Mesendoderm (in vitro differentiated cells): ENCODE data around the gene CEP85.

ENCODE experiments used
- DNase-seq: peaks from one replicate; pipeline ENCODE4 v3.0.0; 2013
- H2AK5ac ChIP-seq: 2 replicates; pipeline ENCODE4 v1.6.1; 2013; ENCODE audit warnings: low read length, inconsistent platforms
- H2BK120ac ChIP-seq: 2 replicates; pipeline ENCODE4 v1.6.1; 2013; ENCODE audit warnings: low read depth, mild to moderate bottlenecking, low read length, moderate library complexity, mixed read lengths
- H2BK15ac ChIP-seq: replicated peaks from 2 replicates; pipeline ENCODE4 v1.6.1; 2013; ENCODE audit warnings: low read depth, mild to moderate bottlenecking, moderate library complexity
- H2BK5ac ChIP-seq: 2 replicates; pipeline ENCODE4 v1.6.1; 2013; ENCODE audit warnings: low read length, inconsistent platforms
- H3K18ac ChIP-seq: 2 replicates; pipeline ENCODE4 v1.6.1; 2013; ENCODE audit warnings: mild to moderate bottlenecking, low read length, mixed read lengths
- H3K23ac ChIP-seq: one replicate; pipeline ENCODE4 v1.6.1; 2013; ENCODE audit warnings: low read length
- H3K27ac ChIP-seq: 2 replicates; pipeline ENCODE4 v1.5.1; 2013; ENCODE audit warnings: low read depth, mild to moderate bottlenecking, inconsistent platforms, low read length, moderate library complexity
- H3K27me3 ChIP-seq: 2 replicates; pipeline ENCODE4 v1.6.1; 2013; ENCODE audit warnings: low read length, control low read depth, mild to moderate bottlenecking, inconsistent platforms; ENCODE audit not compliant: insufficient read depth, poor library complexity
- H3K36me3 ChIP-seq: 2 replicates; pipeline ENCODE4 v1.6.1; 2013; ENCODE audit warnings: low read length, inconsistent platforms; ENCODE audit not compliant: control insufficient read depth, insufficient read depth
- H3K4ac ChIP-seq: one replicate; pipeline ENCODE4 v1.6.1; 2013; ENCODE audit warnings: low read depth, mild to moderate bottlenecking, low read length, moderate library complexity
- H3K4me1 ChIP-seq: 2 replicates; pipeline ENCODE4 v1.6.1; 2013; ENCODE audit warnings: low read depth, low read length, inconsistent platforms; ENCODE audit not compliant: control insufficient read depth
- H3K4me2 ChIP-seq: 2 replicates; pipeline ENCODE4 v1.6.1; 2013; ENCODE audit warnings: low read length
- H3K4me3 ChIP-seq: 2 replicates; pipeline ENCODE4 v1.5.1; 2013; ENCODE audit warnings: mild to moderate bottlenecking, low read length
- H3K56ac ChIP-seq: one replicate; pipeline ENCODE4 v1.6.1; 2013; ENCODE audit warnings: low read length
- H3K79me1 ChIP-seq: 2 replicates; pipeline ENCODE4 v1.6.1; 2013; ENCODE audit warnings: low read length, inconsistent platforms
- H3K79me2 ChIP-seq: 2 replicates; pipeline ENCODE4 v1.6.1; 2013; ENCODE audit warnings: mild to moderate bottlenecking, low read length; ENCODE audit not compliant: control insufficient read depth, insufficient read depth
- H3K9ac ChIP-seq: 2 replicates; pipeline ENCODE4 v1.6.1; 2013; ENCODE audit warnings: low read length, inconsistent platforms
- H4K5ac ChIP-seq: one replicate; pipeline ENCODE4 v1.6.1; 2013; ENCODE audit warnings: low read length
- H4K8ac ChIP-seq: one replicate; pipeline ENCODE4 v1.6.1; 2013; ENCODE audit warnings: low read depth, mild to moderate bottlenecking, control low read depth, low read length, moderate library complexity
- WGBS: extraction: QIAGEN DNeasy Blood & Tissue Kit; methylation state at CpG from one replicate; pipeline ENCODE4 v1.1.7; 2013; ENCODE audit warnings: low lambda C conversion rate, missing lambda C conversion rate; ENCODE audit not compliant: insufficient coverage; ENCODE audit errors: extremely low coverage; 5-methylcytosine and 5-hydroxymethylcytosine counted together

The CEP85 gene

DNA sequence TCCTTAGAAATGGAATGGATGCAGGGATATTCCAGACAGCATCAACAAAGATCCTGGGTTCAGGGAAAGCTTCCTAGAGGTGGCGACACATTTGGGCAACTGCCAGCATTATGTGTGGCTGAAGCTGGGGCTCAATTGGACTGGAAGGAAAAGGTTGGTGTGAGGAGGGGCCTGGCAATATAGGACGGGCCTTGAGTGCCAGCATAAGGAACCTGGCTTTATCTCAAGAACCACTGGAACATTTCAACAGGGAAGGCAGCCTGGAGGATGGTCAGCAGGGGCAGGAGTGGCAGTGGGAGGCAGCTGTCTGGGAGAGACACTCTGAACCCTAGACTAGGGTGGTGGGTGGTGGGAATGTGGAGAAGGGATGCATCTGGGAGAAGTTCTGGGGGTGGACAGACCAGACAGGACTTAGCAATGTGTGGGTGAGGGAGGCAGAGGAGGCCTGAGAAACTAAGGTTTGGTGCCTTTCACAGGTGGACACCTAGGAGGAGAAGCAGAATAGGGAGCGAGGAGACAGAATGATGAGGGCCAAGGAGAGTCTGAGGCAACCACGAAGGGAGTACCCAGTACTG, 49.4 kb downstream of the CEP85 start:
- Histone ChIP-seq H3K18ac (no peak overlapping the region), H2BK5ac (no peak overlapping the region), H3K4me1 (peaks cover 13% of the 10 kb centered on the region), H2BK15ac (no peak overlapping the region), H3K27ac (no peak overlapping the region), H3K79me1 (peaks cover 1% of the 10 kb centered on the region), H3K36me3 (no peaks in the 10 kb centered on the region), H3K27me3 (no peaks in the 10 kb centered on the region), H2AK5ac (no peak overlapping the region), H3K9ac (no peak overlapping the region), H3K4me2 (no peak overlapping the region), H3K23ac (no peak overlapping the region), H3K4ac (no peak overlapping the region), H4K8ac (no peak overlapping the region), H3K4me3 (no peak overlapping the region), H3K56ac (no peak overlapping the region), H4K5ac (no peak overlapping the region), H2BK120ac (no peak overlapping the region), H3K79me2 (no peaks in the 10 kb centered on the region)
- DNase-seq: no peak
- WGBS: no CpG with 5 or more reads among the region's 4 CpGs

DNA sequence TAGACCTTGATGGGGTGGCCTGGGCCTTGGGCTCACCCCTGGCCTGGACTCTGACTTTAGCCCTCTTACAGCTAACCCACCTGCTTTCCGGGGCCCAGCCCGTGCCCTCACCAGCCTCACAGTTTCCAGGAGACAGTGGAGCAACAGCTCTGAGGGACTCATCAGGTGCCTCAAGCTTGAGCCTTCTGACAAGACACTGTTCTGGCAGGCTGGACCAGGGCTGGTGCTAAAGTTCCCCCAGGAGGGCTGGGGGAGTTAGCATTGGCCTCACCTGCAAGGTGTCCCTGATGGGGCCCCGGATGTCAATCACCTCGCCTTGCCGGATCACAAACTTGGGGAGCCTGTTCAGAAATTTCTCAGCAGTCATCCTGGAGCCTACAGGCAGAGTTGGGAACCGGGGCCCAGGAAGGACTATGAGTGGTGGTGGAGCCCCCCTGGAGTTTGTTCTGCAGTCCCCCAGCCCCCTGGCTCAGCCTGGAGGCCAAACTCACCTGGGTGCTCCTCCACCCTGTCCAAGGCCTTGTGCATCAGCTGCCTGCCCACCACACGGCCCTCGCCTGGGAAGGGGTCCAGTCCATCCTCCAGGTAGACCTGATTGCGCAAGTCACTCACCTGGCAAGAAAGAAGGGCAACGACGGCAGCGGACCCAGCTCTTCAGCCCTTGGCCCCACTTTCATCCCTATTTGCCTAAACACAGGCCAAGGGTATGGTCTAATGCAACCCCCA, 50.0 kb downstream of the CEP85 start:
- Histone ChIP-seq H3K23ac (no peak overlapping the region), H3K4me2 (no peak overlapping the region), H2BK5ac (no peak overlapping the region), H3K79me2 (no peaks in the 10 kb centered on the region), H3K79me1 (peaks cover 1% of the 10 kb centered on the region), H3K56ac (no peak overlapping the region), H3K4me1 (peaks cover 13% of the 10 kb centered on the region), H3K4ac (no peak overlapping the region), H4K8ac (no peak overlapping the region), H3K27ac (no peak overlapping the region), H3K9ac (no peak overlapping the region), H3K27me3 (no peaks in the 10 kb centered on the region), H4K5ac (no peak overlapping the region), H2AK5ac (no peak overlapping the region), H2BK120ac (no peak overlapping the region), H3K4me3 (no peak overlapping the region), H2BK15ac (no peak overlapping the region), H3K36me3 (no peaks in the 10 kb centered on the region), H3K18ac (no peak overlapping the region)
- no CpG with 5 or more reads among the region's 12 CpGs for WGBS
- no peak for DNase-seq

DNA sequence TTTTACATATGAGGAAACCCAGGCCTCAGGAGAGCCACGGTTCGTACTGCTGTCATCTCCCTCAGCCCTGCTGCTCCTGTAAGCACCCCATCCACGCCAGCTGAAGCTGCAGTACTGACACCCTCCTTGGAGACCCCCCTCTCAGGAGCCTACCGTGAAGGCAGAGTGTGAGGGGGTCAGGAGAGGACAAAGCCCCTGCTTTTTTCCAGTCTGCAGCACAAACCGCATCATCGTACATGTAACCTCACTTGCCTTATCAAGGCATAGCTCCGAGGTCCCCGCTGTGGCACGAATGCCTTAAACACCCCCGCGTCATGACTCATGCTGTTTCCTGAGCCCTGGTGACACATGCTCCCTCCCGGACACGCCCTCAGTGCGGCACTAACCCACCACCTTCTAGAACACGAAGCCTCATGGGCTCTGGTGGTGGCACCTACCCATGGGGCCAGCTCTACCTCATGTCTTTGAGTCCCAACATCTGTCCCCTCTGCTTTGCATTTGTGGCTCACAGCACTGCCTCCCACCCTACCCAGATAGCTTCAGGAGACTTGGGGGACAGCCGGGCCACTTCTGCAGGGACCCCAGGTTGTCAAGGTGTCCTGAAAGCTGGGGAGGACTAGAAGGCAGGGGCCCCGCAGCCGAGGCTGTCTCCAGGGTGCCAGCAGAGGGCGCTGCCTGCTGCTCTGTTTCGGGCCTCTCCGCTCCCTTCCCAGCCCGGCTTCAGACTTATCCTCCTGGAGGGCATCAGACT, 50.8 kb downstream of the CEP85 start:
- peak; percentile 82 for DNase-seq
- no CpG with 5 or more reads among the region's 22 CpGs for WGBS

DNA sequence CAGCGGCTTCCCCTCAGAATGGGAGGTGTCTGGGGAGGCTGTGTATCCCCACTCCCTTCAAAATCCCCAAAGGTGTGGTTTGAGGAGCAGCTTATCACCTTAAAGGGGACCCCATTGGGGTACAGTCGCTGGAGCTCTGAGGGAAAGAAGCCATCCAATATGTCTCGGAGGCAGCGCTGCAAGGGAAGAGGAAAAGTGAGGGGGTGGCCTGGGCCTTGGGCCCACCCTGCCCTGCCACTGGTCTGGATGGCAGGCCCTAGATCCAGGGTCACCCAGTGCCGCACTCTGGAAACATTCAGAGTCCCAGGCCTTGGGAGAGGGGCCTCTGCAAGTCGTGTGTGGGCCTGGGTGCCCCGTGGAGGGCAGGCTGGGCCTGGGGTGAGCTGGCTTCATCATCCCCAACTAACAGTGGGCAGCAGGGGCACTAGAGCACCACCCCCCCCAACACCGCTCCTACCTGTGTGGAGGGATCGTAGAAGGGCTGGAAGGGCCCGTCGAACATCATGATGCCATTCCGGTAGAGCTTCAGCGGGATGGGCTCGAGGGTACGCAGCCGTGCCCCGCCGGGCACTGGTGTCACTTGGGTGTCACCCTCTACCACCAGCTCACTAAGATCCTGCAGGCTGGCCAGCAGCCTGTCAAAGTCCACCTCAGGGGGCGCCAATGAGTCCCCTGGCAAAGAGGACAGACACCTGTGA, 51.5 kb downstream of the CEP85 start:
- H4K8ac ChIP-seq: no peak overlapping the region
- no peak overlapping the region for H3K23ac ChIP-seq
- WGBS: no CpG with 5 or more reads among the region's 19 CpGs
- peak; percentile 90 for DNase-seq
- no peak overlapping the region for H3K4me3 ChIP-seq
- no peak overlapping the region for H2AK5ac ChIP-seq
- no peak overlapping the region for H3K27ac ChIP-seq
- no peak overlapping the region for H3K4ac ChIP-seq
- H2BK5ac ChIP-seq: no peak overlapping the region
- H3K36me3 ChIP-seq: no peaks in the 10 kb centered on the region
- H2BK120ac ChIP-seq: no peak overlapping the region
- no peak overlapping the region for H2BK15ac ChIP-seq
- no peak overlapping the region for H3K18ac ChIP-seq
- H3K4me2 ChIP-seq: no peak overlapping the region
- no peaks in the 10 kb centered on the region for H3K27me3 ChIP-seq
- H3K4me1 ChIP-seq: peaks cover 14% of the 10 kb centered on the region
- H4K5ac ChIP-seq: no peak overlapping the region
- H3K9ac ChIP-seq: no peak overlapping the region
- peak overlapping the region; percentile 53 for H3K56ac ChIP-seq
- H3K79me1 ChIP-seq: peaks cover 1% of the 10 kb centered on the region
- no peaks in the 10 kb centered on the region for H3K79me2 ChIP-seq

More for the DNA sequence above, 50.8 kb downstream of the CEP85 start:
- Histone ChIP-seq H3K27ac (no peak overlapping the region), H4K8ac (no peak overlapping the region), H3K56ac (no peak overlapping the region), H2BK15ac (no peak overlapping the region), H3K27me3 (no peaks in the 10 kb centered on the region), H3K18ac (no peak overlapping the region), H2BK5ac (no peak overlapping the region), H3K23ac (no peak overlapping the region), H3K36me3 (no peaks in the 10 kb centered on the region), H3K4me3 (no peak overlapping the region), H2BK120ac (no peak overlapping the region), H3K9ac (peak overlapping the region; percentile 23), H3K4me1 (peaks cover 9% of the 10 kb centered on the region), H3K79me2 (no peaks in the 10 kb centered on the region), H4K5ac (no peak overlapping the region), H3K4me2 (no peak overlapping the region), H3K4ac (no peak overlapping the region), H3K79me1 (peaks cover 1% of the 10 kb centered on the region), H2AK5ac (no peak overlapping the region)

DNA sequence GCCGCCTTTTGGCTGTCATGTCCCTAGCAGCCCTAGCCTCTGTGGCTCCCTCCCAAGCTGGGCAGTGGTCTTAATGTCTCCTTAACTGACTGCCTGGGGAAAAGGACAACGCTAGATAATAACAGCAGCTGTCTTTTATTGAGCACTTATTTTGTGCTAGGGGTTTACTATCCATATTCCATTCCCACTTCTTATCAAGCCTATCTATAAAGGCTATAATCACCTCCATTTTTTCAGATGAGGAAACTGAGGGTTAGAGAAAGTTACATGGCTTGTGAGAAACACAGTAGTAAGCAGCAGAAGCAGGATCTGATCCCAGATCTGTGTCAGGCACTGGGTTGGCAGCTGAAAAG, 52.0 kb downstream of the CEP85 start:
- H2BK5ac ChIP-seq: no peak overlapping the region
- H4K8ac ChIP-seq: no peak overlapping the region
- H3K18ac ChIP-seq: no peak overlapping the region
- H3K56ac ChIP-seq: no peak overlapping the region
- DNase-seq: no peak
- no peaks in the 10 kb centered on the region for H3K27me3 ChIP-seq
- no peak overlapping the region for H2BK15ac ChIP-seq
- H3K79me2 ChIP-seq: no peaks in the 10 kb centered on the region
- no peak overlapping the region for H3K23ac ChIP-seq
- H3K4me1 ChIP-seq: peaks cover 16% of the 10 kb centered on the region
- no peaks in the 10 kb centered on the region for H3K36me3 ChIP-seq
- no peaks in the 10 kb centered on the region for H3K79me1 ChIP-seq
- no peak overlapping the region for H3K4ac ChIP-seq
- H2BK120ac ChIP-seq: no peak overlapping the region
- H3K4me3 ChIP-seq: no peak overlapping the region
- WGBS: no CpG with 5 or more reads among the region's 2 CpGs
- no peak overlapping the region for H3K27ac ChIP-seq
- H2AK5ac ChIP-seq: no peak overlapping the region
- H3K9ac ChIP-seq: no peak overlapping the region
- H3K4me2 ChIP-seq: no peak overlapping the region
- H4K5ac ChIP-seq: no peak overlapping the region
